ENCODE data around the gene LITAF.
"Not testable (repeated sequence)": the region's sequence is repeated elsewhere in the genome, so short reads cannot be mapped to it uniquely, and the experiment has no call there.

Gene LITAF

DNA sequence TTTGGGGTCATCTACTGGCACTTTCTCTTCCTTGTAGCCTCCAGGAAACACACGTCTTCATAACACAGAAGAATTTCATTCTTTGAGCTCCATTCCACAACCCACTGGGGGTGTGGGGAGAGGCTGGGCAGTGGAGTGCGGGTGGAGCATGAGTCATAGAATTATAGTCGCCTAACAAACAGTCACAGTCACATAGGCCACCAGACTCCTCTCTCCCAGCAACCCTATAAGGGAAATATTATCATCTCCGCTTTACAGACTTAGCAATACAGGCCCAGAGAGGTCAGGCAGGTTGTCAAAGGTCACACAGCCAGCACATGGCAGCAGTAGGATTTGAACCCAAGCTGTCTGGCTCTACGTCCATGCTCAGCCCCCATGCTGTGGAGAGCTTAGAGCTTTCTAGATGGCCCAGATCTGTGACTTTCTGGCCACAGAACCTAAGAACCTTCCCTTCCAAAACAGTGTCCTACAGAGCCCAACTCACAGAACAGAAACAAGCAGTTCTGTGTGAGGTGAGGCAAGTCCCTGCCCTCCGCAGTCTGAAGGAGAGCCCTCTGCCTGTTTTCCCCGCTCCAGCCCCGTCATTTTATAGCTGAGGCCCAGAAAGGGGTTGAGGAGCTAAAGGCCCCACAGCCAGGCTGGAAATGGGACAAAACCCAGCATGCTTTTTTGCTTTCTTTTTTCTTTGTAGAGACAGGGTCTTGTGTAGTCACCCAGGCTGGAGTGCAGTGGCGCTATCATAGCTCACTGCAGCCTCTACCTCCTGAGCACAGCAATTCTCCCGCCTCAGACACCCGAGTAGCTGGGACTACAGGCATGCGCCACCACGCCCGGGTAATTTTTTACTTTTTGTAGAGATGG is 10.7 kb upstream of the LITAF start:
- peak; percentile 38 for DNase-seq

DNA sequence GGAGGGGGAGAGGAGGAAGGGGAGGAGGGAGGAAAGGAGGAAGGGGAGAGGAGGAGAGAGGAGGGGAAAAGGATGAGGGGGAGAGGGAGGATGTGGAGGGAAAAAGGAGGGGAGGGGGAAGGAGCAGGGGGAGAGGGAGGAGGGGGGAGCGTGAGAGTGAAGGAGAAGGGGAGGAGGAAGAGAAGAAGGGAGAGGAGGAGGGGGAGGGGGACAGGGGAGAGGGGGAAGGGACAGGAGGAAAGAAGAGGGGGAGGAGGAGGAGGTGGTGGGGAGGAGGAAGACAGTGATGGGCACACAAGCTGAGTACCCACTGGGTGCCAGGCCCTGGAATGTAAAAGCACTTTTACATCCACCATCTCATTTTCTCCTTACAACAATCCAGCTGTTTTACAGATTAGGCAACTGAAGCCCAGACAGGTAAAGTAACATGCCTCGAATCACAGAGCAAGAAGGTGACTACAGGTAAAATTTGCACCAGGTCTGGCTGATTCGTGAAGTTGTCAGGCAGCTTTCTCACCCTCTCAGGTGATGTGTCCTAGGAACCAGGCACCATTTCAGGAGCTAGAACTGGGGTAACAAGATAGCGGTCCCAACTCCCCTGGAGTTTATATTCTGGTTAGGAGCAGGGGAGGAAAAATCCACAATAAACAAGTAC is 10.0 kb upstream of the LITAF start:
- no peak for DNase-seq

DNA sequence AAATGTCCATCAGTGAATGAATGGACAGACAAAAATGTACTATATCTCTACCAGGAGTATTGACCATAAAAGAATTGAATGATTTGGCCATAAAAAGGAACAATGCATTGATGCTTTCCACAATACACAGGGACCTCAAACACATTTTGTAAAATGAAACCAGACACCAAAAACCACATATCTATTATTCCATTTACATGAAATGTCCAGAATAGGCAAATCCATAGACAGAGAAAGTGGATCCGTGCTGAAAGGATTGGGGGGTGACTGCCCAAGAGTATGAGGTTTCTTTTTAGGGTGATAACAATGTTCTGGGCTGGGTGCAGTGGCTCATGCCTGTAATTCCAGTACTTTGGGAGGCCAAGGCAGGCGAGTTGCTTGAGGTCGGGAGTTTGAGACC is 6.9 kb upstream of the LITAF start:
- no peak for DNase-seq

DNA sequence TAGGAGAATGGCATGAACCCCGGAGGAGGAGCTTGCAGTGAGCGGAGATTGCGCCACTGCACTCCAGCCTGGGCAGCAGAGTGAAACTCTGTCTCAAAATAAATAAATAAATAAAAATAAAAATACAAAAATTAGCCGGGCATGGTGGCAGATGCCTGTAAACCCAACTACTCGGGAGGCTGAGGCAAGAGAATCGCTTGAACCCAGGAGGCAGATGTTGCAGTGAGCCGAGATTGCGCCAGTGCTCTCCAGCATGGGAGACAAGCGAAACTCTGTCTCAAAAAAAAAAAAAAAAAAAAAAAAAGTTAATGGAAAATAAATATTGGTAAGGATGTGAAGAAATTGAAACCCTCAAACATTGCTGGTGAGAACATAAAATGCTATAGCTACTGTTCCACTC is 6.4 kb upstream of the LITAF start:
- not testable (repeated sequence) for DNase-seq

DNA sequence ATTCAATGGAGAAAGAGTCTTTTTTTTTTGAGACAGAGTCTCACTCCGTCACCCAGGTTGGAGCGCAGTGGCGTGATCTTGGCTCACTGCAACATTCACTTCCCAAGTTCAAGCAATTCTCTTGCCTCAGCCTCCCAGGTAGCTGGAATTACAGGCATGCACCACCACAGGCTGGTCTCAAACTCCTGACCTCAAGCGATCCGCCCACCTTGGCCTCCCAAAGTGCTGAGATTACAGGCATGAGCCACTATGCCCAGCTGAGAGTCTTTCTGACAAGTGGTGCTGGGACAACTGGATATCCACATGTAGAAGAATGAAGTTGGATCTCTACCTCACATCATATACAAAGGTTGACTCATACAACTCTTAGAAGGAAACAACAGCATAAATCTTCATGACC is 4.9 kb upstream of the LITAF start:
- DNase-seq, result not testable (repeated sequence)

DNA sequence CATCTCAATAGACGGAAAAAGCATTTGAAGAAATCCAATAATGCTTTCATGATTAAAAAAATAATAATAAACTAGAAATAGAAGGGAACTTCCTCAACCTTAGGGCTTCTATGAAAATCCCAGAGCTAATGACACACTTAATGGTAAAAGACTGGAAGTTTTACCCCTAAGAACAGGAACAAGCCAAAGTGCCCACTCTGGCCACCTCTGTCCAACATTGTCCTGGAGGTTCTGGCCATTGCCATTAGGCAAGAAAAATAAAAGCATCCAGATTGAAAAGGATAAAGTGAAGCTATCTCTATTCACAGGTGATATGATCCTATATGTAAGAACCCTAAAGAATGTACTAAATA is 2.5 kb upstream of the LITAF start:
- DNase-seq, result no peak

DNA sequence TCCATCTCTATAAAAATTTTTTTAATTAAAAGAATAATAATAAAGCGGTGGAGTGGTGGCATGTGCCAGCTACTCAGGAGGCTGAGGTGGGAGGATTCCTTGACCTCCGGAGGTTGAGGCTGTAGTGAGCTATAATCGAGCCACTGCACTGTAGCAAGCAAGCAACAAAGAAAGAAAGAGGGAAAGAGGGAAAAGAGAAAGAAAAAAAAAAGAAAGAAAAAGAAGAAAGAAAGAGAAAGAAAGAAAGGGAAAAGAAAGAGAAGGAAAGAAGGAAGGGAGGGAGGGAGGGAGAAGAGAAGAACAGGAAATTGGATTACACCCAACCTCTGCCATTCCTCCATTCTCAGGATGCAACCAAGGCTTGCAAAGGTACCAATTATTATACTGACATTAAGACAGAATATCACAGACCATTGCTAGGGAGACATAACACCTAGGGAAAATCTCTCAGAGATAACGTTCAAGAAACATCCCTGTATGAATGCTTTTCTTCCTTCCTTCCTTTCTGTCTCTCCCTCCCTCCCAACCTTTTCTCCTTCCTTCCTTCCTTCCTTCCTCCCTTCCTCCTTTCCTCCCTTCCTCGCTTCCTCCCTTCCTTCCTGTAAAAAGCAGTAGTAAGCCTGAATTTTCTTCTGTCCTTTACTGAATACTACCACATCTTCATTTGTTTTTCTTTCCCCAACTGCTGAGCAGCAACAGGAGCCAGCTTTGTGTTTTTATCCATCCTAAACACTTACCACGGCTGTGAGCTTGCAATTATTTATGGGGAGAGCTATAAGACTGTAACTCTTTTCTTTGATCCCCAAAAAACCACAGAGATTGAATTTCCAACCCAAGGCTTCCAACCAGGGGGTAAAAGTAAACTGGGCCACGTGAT is 1.8 kb upstream of the LITAF start:
- no peak for DNase-seq

DNA sequence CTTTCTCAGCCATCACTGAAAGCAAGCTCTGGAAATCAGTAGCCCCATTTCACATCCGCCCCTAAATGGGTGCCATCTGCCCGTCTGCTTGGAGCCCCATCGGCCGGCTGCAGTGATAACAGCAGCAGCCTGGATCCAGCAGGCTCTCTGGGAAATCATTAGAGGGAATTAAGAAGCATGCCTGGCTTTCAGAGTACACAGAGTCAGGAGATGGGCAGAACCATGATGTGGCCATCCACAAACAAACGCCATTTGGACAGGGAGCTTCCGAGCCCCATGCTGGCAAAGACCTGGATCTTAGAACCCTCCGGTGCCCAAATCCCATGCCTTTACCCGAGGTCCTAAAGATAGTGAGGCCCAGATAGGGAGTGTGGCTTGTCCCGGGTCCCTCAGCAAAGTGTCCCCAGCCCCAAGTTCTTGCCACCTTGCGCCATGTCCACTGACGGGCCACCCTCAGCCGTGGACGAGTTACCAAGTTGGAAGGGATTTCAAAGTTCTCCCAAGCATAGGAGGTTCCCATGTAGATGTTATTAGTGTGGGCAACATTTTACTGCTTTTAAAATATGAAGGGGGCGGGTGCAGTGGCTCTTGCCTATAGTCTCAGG is 1.0 kb upstream of the LITAF start:
- no peak for DNase-seq

DNA sequence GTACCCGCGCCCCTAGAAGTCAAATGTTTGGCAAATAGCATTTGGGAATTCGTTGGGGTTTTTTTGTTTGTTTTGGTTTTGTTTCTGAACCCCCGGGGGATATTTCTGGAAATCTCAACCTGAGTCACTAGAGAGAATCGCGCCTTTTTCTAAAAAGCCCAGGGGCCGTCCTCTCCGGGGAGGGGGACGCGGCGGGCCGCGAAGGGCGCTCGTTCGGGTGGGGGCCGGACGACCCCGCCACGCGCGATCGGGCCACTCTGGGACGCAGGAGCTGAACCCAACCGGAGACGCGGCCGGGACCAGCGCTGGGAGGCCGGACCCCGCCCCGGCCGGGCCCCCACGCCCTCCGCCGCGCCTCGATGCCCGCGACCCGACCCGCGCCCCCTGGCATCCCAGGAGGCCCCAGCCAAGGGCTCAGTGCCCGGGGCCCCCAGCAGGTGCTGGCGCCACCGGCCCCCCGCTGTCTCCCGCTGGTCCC is 302 bp downstream of the LITAF start:
- no peak for DNase-seq

DNA sequence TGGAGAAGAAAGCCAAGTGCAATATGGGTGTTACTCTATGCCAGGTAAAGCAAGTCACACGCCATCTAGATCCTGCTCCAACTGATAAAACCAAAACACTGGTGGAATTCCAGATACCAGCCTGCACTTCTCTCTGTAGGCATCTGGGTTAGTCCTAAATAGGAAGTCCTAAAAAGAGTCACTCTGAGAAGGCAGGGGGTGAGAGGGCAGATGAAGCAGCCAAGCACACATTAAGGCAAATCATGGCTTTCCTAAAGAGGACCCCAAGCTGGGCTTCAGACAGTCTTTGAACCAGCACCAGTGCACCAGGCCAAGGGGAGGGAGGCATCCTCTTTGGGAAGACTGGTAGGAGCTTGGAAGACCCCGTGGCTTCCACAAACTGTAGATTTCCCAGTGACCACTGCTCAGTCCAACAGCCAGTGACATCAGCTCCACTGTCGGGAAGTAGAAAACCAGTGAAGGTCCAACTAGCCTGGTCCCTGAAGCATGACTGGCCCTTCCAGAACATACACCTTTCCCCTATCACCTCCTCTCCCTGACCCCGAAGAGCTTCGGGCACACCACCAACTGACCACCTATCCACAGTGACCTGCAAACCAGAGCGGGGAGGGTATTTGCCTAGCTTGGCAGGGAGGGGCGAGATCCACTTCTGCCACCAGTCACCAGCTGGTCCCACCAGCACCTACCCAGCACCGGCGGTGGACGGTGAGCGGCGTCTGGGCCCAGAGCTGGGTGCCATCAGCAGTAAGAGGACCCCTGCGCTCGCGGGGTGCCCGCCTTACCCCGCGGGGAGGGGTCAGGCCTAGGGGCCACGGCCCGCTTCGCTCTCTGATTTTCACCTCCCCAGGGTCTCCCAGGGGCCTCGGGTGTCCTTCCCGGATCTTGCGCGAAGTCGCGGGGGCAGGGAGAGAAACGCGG is 1.0 kb downstream of the LITAF start:
- peak; percentile 33 for DNase-seq

DNA sequence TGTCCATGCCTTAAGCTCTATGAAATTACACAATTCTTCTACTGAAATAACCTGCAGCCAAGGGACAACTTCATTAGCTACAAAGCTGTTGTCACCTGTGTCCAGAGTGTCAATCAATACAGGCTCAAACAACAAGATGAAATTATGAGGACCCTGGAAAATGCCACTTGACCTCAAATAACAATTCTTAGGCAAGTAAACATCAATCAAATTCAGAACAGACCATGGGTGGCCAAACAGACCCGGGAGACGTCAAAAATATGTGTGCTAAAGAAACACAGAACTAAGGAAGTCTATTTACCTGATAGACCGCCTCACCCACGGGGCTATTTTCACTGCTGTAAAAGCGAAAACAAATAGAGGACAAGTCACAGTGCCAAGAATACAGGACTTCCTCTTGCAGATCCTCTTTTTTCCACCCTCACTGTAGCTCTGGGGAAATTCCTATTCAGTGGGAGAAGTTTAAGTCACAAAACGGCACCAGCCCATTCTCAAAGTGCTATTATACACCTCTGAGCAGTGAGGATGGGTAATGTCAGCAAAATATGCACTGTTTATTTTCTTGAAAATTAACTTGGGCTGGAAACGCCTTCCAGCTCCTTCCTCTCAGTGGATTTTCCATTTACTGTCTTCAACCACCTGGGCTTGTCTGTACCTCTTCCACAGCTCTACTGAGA is 2.7 kb downstream of the LITAF start:
- no peak for DNase-seq

DNA sequence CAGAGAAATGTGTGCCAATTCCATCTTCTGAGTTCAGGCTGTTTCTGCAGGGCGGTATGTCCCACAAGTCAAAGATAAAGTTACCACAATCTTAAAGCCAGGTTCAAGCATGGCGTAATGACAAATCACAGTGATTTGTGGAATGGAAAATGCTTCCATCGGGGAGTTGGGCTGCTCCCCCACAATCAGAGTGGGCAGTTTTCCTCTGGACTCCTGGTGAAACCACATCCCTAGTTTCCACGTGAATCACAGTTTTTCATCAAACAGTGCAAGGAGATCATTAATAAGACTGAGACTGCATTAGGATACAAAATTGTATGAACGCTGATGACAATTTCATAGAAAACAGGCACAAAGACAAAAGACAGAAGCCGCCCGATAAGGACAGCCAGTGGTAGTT is 3.6 kb downstream of the LITAF start:
- no peak for DNase-seq

DNA sequence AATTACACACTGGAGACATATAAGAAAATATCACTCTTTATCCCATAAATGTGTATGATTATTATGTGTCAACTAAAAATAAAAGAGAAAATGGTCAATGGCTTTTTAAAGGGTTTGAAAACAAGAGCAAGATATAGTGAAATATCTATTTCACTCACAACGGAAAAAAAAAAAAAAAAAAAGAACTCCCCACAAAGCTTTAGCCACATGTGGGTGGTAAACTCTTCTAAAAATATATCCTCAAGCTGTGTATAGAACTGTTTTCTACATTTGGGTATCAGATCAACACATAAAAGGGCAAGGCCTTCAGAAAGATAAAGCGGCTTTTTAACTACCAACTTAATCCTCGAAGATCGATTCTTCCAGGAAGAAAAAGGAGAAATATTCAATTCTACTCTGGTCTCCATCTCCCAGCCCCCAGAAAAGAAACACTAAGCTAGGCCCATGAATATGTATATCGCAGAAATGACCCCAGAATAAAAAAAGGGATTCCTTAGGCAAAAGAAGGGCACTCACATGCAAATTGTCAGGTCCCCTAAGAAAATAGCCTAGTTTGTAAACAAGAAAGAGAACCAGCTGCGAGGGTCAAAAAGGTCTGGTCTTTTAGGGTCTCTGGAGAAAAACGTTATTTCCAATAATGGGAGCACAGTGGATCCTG is 4.4 kb downstream of the LITAF start:
- DNase-seq, result no peak

DNA sequence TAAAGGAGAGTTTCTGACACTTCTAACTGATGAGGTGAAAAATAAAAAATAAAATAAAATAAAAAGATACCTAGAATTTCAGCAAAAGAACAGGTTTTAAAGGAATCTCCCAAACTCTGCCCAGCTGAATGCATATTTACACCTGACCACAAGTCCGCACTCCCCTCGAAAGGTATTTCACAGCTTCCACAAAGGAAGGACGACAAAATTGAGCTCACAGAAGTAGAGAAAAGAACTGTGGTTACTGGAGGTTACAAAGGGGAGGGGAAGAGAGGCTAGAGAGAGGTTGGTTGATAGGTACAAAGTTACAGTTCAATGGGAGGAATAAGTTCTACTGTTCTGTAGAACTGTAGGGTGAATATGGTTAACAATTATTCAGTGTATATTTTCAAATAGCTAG is 5.0 kb downstream of the LITAF start:
- no peak for DNase-seq

DNA sequence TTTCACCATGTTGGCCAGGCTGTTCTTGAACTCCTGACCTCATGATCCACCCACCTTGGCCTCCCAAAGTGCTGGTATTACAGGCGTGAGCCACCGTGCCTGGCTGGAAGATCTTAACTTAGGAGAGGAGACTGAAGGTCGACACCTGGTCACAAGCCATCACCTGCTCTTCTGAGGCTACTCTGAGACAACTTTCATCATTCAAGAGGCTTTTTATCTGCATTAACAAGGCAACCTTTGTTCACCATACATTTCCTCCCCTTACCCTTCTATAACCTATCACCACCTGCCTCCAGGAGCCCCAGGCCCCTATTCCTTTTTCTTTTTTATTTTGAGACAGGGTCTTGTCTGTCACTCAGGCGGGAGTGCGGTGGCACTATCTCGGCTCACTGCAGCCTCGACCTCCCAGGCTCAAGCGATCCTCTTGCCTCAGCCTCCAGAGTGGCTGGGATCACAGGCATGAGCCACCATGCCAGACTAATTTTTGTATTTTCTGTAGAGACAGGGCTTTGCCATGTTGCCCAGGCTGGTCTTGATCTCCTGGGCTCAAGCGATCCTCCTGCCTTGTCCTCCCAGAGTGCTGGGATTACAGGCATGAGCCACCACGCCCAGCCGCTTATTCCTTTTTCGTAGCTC is 6.2 kb downstream of the LITAF start:
- no peak for DNase-seq

DNA sequence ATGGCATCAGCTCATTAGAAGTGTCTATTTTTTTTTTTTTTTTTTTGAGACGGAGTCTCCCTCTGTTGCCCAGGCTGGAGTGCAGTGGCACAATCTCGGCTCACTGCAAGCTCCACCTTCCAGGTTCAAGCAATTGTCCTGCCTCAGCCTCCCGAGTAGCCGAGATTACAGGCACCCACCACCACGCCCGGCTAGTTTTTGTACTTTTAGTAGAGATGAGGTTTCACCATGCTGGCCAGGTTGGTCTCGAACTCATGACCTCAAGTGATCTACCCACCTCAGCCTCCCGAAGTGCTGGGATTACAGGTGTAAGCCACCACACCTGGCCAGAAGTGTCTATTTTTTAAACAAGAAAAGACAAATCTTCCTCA is 9.4 kb downstream of the LITAF start:
- not testable (repeated sequence) for DNase-seq

DNA sequence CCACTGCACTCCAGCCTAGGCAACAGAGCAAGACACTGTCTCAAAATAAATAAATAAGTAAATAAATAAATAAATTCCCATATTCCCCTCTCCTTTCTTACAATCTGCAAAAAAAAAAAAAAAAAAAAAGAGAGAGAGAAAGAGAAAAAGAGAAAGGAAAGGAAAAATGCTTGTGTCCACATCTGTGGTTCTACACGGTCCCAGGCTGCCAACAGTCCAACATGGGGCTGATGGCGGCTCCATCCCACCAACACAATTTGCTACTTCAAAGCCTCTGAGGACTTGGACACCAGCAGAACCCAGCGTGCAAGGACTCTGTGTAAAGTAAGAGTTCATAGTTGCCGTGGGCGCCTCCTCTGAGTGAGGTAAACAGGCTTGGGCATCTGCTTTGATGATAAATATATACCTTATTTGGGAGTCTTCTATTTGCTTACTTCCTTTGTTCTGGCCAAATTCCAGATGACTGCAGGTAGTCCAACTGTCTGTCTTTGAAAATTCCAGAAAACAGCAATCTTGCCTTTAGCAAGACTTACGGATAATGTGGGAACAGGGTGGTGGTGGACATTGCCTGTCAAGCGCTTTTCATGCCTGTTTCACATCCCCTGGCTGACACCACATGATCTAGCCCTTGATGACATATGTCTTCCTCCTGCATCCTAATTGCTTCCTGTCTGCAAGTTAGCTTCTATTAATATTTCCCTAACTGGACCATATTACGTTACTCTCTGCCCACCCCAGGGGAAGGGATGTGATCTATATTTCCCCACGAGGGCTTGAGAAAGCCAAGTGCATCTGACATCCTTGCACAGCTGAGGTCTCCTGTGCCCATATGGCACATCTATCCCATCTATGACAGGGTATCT is 10.1 kb downstream of the LITAF start:
- no peak for DNase-seq

DNA sequence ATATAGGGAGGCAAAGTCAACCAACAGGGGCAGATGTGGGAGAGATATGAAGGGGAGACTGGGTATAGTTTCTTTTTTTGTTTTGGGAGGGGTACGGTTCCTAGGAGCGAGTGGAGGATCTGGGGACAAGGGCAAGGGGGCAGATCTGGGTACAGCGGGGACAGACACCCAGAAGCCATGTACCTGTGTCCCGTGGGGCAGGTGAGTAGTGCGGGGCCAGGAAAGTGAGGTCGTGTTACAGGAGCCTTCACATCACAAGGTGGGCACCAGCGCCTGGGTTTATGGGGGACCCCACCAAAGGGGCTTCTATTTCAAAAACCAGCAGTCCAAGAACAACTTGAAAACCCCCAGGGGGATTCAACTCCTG is 11.5 kb downstream of the LITAF start:
- no peak for DNase-seq

DNA sequence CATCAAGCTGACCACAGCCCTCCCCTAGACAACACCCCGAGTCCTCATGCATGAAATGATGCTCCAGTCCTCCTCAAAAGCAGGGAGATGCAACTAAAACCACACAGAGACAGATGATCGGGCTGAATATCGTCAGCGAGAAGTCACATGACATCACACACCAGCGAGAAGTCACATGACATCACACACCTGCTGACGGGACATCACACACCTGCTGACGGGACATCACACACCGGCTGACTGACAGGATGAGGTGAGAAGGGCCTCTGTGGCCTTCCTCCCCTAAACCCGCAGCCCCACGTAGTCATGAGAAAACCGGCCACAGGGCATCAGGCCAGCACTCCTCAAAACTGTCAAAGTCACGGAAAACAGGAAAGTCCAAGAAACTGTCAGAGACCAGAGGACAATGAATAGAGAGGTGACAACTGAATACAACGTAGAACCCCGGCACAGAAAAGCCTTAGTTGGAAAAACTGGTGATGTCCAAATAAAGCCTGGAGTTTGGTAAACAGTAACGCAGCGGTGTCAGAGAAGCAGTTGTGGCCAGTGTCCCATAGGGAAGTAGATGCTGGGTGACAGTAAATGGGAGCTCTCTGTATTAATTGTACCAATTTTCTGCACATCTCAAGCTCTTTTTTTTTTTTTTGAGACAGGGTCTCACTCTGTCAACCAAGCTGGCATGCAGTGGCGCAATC is 14.3 kb downstream of the LITAF start:
- peak; percentile 50 for DNase-seq
